ENCODE data around the gene LEF1.

DNA sequence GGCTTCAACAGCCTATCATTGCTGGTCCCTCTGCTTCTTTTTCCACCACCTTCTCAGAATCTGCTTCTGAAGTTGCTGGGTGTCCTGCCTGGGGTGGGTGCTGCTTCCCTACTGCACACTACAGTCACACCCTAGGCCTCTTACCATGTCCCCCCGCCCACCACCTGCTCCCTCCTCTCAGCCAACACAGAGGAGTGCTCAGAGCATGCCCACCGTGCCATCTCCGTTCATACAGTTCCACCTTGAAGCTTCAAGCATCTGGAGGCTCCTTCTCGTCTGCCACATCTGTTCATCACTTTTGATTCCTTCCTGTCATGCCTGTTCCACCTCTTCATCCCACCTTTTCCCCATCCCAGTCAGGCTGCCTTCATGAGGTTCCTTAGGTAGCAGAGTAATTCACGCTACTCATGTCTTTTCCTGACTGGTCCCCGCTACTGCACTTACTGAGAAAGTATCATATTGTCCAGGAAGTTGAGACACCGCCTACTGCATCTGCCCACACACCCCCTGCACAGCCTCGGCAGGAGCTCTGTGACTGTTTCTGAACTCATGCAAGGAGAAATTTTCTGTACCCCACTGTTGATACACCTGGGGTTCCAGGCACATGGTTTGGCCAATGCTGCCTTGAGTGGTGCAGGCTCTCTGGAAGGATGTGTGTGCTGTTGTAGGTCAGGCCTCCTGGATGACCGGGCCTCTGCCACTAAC is 139.6 kb downstream of the LEF1 start:
- TF ChIP-seq TAF1 (IDR thresholded peaks at IDR 0.05; ENCODE audit: low read depth, low read length): no peak
- TF ChIP-seq POLR2A (IDR thresholded peaks at IDR 0.05; ENCODE audit: low read depth, low read length): no peak
